Measurements from ENCODE around the gene SKA1.

The SKA1 gene, protein sequence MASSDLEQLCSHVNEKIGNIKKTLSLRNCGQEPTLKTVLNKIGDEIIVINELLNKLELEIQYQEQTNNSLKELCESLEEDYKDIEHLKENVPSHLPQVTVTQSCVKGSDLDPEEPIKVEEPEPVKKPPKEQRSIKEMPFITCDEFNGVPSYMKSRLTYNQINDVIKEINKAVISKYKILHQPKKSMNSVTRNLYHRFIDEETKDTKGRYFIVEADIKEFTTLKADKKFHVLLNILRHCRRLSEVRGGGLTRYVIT

DNA sequence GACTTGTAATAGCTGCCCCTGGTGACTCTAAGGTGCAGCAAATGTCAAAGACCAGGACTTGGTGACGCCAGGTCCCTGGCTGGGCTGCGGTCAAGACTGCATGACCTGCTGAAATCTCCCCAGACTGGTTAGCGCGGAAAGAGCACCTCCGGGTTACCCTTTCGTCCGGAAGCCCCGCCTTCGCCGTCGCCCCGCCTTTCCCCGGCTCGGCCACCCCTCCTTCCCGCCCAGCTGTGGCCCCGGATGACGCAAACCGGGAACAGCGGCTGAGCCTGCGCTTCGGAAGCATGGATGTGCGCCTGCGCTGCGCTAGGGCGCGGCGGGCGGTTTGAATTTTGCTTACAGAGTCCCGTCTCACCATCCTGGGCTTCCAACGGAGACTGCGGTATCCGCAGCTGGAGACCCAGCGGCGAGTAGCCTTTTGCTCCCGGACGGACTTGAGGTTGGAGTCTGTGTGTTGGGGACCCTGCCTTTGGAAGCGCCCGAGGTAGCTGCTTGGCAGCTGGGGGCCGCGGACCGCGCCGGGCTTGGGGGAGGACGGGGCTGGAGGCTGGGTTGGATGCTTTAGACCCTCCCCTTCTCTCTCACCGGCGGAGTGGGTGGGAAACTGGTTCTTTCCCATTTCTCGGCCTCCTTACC, at the start of gene SKA1:
Gene SKA1 (plus strand): TSS at position 294 of the 639 bp plus-strand sequence. CDS start 785 bp downstream, outside the sequence.
- peak; percentile 85 for DNase-seq

DNA sequence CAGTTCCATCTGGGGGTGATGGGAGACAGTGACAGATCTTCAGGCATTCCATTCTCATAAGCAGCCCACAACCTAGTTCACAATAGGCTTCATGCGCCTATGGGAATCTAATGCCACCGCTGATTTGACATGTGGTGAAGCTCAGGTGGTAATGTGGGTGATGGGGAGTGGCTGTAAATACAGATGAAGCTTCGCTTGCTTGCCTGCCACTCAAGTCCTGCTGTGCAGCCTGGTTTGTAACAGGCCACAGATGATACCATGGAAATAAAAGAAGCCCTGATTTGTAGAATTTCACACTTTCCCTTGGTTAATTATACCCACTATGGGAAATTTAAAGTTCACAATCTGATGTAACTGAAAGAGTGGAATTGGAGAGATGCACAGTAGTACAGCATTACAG, 46.9 kb upstream of the SKA1 start:
- DNase-seq: no peak

DNA sequence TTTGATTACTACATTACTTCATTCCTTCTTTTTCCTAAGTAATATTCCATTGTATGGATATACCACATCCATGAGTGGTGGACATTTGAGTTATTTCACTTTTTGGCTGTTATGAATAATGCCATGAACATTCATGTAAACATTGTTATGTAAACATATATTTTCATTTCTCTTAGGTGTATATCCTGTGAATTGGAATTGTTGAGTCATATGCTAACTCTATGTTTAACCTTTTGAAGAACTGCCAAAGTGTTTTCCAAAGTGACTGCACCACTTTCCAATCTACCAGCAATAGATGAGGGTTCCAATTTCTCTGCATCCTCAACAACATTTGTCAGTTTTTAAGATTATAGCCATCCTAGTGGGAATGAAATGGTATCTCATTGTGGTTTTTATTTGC, 44.7 kb upstream of the SKA1 start:
- DNase-seq: no peak

DNA sequence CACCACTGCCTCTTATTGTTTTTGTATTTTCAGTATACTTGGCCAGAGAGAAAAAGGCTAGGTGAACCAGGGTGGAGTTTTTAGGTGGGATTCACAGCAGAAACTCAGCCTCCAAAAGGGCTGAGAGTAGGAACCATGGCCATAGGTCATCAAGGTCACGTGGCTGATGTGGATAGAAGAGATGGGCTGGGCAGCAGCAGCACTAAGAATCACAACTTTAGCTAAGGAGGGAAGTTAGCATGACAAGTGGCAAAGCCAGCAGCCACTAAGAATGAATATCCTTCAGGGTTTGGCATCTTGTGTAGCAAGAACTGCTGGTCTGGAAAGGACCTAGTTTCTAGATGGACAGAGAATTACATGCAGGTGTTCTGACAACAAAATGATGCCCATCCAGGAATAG, 43.2 kb upstream of the SKA1 start:
- no peak for DNase-seq

DNA sequence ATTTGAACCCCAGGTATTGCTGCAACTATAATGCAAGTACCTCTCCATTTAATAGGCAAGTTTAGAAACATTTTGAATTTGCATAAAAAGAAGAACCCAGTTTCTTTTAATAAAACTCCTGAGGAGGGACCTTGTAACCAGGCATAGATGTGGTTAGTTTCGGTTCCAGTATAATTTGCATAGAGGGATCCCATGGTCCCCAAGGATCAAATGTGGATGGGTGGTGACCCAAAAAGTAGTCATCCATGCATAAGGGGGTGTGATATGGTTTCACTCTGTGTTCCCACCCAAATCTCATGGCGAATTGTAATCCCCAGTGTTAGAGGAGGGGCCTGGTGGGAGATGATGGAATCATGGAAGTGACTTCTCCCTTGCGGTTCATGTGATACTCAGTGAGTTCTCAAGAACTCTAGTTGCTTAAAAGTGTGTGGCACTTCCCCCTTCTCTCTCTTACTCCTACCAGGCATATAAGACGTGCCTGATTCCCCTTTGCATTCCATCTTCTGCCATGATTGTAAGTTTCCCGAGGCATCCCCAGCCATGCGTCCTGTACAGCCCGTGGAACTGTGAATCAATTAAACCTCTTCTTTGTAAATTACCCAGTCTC, 40.2 kb upstream of the SKA1 start:
- DNase-seq: no peak

DNA sequence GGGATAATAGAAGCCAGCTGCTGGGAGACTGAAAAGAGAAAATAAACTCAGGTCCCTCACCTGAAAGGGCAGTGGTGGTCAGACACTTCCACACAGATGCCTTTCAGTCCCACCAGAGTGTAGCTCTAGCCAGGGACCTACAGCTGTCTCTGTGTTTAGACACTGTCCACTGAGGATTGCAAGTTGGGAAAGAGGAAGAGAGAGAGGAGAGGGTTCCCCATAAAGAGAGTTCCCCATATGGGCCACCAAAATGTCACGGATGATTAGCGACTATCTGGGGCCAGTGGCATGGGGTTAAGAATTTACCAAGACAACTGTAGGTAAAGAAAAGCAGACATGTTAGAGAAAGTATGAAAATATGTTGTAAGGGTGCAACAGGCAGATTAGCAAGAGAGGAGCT, 36.7 kb upstream of the SKA1 start:
- DNase-seq: no peak

DNA sequence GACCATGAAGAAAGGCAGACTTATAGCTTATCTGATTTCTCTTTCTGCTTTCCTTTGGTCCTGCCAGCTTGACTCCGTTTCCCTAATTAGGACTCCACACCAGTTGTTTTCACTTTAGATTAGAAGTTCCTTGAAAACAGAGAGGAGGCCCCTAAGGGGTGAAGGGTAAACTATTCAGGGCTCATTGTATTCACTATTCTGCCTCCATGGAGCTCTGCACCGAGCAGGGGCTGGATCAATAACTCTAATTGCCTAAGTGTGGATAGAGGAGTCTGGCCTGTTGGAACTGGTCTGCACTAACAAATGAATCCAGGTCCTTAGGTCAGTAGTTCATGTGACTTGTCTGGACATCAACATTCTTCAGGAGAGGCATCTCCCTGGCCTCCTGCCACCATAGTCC, 36.1 kb upstream of the SKA1 start:
- DNase-seq: no peak

DNA sequence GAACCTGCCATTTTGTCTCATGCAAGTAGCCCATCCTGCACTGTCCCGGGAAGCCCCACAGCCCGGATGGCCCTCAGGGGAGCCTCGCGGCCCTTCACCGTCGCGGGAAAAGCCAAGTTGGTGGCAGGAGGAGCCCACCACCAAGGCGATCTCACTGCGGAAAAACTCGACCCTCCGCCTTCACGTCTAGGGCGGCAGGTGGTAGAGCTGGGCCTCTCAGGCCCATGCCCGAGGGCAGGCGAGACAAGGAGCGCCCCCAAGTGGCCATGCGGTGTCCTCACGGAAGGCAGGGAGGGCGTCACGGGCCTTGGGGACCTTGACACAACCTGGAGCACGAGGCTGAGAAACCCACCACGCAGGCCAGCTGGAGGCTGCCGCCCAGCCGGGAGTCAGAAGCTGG, 34.8 kb upstream of the SKA1 start:
- DNase-seq: no peak

DNA sequence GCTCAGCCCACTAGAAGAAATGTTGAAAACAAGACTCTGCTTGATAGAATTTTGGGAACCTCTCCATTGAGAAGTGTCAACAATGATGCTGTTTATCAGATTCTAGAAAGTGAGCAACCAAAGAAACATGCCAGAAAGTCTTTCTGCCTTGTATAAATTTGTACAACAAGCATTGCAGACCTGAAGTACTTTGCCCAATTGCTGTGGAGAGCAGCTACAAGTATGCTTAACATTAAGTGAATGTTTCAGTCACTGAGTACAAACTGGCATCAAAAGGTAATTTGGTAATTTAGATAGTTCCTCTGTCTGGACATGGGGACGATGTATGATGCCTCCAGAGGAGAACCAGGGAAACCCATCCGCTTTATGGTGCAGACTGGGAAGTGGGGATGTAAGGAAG, 33.4 kb upstream of the SKA1 start:
- DNase-seq: no peak

DNA sequence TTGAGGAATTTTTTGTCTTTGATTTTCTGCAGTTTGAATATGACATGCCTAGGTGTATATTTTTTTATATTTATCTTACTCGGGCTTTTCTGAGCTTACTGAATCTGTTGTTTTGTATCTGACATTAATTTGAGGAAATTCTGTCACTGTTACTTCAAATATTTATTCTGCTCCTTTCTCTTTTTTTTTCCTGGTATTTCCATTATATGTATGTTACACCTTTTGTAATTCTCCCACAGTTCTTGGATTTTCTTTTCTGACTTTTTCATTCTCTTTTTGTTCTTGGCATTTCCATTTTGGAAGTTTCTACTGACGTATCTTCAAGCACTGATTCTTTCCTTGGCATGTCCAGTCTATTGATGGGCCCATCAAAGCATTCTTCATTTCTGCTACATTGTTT, 24.1 kb upstream of the SKA1 start:
- no peak for DNase-seq

DNA sequence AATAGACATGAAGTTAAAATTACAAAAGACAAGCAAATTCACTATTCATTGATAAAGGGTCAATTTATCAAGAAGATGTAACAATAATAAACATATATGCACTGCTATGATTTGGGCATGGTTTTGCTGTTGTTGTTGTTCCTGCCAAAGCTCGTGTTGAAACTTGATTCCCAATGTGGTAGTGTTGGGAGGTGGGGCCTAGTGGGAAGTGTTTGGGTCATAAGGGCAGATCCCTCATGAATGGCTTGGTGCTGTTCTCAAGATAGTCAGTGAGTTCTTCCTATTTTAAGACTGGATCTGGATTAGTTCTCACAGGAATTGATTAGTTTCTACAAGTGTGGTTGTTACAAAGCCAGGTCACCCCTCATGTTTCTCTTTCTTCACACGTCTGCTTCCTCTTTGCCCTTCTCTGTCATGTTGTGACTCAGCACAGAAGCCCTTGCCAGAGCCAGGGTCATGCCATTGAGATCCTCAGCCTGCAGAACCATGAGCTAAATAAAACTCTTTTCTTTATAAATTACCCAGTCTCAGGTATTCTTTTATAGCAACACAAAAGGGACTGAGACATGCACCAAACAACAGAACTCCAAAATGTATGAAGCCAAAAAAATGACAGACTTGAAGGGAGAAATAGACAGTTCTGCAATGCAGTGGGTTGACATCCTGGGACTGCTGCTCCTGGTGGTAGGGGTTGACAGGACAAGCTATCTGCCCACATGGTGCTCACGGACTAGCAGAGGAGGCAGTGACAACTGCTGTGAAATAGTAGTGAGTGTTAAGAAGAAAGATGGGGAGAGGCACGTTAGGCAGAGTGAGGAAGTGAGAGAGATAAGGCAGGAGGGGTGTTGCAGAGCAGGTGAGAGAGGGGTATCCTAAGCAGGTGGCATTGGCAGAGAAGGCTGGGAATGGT, 18.6 kb upstream of the SKA1 start:
- DNase-seq: no peak

DNA sequence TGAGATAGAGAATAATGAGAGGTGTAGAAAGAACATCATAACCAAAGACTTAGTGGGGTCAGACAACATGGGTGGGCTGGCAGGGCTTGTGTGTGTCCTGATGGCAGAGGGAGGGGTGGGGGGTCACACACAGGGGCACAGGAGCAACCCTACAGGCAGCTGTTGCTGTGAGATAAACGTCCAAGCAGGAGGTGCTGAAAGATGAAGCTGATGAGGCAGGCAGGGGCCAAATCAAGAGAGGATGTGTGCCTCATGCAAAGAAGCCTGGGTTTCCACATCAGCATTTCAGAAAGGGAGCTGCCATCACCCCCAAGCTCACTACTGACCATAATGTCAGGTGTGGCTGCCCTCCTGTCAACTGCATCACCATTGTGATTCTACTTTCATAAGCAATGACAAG, 16.0 kb upstream of the SKA1 start:
- no peak for DNase-seq

DNA sequence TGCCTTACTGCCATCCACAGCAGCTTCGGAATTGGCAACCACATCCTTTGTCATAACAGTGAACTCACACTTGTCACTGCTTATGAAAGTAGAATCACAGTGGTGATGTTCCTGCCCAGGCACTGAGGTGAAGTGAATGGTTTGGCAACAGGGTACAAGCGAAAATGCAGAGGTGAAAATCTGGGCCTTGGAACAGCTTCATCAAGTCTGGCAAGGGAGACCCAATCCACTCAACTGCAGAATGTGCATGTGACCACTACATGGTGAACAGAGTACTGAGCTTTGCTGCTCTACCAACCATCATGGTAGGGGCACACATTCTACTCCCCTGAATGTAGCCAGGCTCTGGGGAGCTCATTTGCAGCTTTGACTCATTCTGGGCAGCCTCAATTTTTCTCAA, 15.0 kb upstream of the SKA1 start:
- DNase-seq: no peak

DNA sequence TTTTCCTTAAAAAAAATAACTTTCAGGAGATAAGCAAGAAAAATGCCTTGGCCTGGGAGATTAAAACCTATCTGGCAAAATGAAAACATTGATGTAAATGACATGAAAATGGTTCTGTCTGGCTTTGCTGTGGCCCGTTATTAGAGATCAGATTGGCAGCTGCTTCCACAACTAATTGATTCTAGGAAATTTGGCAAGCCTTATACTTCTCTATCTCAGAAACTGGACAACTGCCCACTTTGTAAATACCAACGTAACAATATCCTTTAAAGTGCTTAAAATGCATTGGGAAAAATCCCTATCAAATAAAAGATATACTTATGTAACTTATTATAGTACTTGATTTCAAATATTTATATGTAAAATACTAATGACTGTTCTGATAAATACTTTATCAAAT, 14.2 kb upstream of the SKA1 start:
- no peak for DNase-seq

DNA sequence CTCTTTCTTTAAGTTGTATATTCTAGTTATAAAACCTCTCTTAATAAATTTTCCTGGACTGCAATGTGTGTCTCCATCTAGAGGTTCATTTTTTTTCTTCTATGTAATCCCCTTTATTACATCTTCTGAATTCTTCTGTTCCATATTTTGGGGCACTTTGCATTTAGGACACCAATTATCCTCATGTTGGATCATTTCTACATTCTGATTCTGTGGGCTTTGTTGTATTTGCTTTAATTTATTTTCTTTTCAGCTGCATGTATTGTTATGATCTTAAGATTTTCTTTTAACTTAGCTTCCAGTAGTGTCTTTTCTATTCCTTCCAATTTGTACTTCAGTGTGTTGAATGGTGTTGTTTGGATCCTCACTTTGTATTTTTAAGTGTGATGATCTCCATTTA, 5.2 kb upstream of the SKA1 start:
- DNase-seq: no peak

DNA sequence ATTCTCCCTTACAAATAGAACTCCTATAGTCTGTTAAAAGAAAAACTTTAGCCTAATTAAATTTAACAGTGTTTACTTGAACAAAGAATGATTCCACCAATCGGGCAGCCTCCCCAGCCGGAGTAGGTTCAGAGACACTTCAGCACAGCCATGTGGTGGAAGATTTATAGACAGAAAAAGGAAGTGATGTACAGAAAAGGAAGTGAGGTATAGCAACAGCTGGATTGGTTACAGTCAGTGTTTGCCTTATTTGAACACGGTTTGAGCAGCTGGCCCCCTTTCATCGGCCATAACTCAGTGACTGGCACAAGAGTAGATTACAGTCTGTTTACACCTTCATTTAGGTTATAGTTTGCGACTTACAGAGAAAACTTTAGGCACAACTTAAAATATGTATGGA, 2.1 kb upstream of the SKA1 start:
- DNase-seq: no peak

DNA sequence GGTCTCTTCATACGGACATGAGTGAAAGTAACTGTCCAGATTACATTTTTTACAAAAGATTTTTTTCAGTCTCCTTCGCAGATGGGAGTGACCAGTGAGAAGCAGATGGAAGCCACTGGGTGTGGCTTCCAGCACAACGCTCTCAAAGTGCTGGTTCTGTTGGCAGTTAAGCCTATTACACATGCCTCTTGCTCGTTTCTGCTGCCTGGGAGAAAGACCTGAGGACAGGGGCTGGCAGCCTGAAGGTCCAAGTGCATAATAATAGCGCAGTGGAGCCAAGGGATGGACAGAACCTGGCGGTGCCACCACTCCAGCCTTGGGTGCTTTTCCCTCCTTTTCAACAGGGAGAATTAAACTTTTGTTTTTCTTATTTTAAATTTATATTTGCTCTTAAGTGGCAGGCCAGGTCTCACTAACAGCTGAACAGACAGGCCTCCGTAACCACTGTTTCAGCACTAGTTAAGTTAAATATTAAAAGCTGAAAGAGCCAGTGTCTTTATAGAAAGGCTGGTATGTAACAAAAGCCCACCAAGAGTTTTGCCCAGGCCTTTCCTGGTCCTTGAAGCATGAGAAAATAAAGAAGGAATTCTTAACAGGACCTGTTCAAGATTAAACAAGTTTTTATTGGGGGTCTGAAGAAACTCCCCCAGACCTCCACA, 1.2 kb upstream of the SKA1 start:
- DNase-seq: no peak

DNA sequence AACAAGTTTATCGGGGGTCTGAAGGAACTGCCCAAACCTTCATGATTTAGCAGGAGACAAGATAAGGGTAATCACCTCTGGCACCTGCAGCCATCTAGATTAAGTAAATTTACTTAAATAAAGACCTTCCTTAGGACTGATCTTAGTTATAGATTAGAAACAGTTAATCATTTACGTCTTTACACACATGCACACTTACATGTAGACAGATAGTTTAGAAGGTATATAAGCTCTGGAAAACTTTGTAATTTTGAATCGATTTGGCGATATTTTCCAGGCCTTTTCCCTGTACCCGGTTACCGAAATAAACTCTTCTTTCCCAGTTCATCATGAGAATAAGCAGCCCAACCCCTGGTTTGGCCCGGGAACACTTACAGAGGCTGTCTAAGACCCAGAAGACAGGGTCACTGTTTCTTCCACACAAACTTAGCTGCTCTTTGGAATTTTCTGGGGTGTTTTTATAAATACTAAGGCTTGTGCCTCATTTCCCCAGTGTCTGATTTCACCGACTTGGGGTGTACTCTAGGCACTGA, 560 bp upstream of the SKA1 start:
- DNase-seq: no peak

DNA sequence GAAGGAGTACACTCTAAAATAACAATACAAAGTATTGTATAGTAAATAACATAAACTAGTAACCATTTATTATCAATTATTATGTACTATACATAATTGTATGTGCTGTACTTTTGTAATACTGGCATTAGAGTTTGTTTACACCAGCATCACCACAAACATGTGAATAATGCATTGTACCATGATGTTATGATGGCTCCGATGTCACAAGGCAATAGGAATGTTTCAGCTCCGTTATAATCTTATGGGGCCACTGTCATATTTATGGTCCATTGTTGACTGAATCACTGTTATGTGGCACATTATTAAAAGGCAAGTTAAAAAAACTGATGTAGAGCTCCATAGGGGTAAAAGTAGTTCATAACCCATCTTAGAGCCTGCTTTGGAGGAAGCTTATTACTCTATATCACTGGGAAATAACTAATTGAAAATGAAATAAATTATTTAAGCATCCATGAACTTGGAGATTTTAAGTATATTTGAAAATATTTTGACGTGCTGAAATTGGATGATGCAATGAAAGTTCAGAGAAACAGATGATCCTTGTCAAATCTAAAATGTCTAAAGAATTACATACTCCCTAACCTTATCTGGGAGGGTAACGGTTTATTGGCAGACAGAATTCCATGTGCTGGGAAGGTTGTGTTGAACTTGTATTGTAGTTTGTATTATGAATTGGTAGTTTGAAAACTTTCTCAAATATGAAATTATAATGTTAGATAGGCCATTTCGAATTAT, 2.4 kb downstream of the SKA1 start:
- DNase-seq: no peak

DNA sequence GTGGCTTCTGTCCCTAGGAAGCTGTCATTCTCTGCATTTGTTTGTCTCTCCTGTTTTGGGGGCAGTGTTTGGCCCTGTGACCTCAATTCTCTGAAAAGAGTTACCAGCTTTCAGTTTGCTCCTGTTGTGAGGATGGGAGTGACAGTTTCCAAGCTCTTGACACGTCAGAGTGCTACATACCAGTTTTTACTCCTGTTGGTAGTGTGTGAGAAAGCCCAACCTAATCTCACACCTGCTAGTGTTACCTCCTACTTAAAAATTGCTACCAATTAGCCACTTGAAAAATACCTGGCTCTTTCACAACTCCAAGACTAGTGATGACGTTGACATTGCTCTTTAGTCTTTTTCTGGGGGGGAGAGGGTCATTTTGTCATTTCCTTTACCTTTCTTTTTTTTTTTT, 14.1 kb downstream of the SKA1 start:
- no peak for DNase-seq

DNA sequence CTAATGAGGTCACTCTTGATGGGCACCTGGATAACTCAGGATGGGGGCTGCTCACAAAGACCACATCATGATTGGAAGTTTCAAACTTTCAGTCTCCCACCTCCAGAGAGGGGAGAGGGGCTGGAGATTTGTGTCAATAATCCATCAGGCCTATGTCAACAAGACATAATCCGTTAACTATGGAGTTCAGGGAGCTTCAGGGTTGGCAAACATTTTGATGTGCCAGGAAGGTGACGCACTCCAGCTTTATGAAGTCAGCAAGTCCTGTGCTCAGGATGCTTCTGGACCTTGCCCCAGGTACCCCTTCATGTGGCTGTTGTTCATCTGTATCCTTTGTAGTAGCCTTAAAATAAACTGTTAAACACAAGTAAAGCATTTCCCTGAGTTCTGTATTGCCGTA, 19.0 kb downstream of the SKA1 start:
- DNase-seq: no peak

DNA sequence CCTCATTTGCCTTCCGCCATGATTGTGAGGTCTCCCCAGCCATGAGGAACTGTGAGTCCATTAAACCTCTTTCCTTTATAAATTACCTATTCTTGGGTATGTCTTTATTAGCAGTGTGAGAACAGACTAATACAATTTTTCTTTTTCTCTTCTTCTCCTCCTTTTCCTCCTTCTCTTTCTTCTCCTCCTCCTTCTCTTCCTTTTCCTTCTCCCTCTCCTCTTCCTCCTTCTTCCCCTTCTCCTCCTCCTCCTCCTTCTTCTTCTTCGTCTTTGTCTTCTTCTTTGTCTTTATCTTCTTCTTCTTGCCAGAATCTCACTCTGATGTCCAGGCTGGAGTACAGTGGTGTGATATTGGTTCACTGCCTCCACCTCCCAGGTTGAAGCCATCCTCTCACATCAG, 20.2 kb downstream of the SKA1 start:
- no peak for DNase-seq
